SK-N-MC (cell line): ENCODE data around the gene MYO1D.

ENCODE experiments used
- DNase-seq: peaks from one replicate; pipeline ENCODE4 v3.0.0-alpha.2; 2011; ENCODE audit warnings: low read depth, low spot score
- H3K27ac ChIP-seq: fragments of 200-600 bp; sonication (generic); 2 replicates; pipeline ENCODE4 v1.5.1; 2016; ENCODE audit warnings: mixed run types
- H3K36me3 ChIP-seq: fragments of 200-600 bp; sonication (generic); 2 replicates; pipeline ENCODE4 v1.6.1; 2017; ENCODE audit warnings: antibody characterized with exemption, low read length, mixed read lengths; ENCODE audit not compliant: insufficient read depth
- H3K4me3 ChIP-seq: fragments of 200-600 bp; sonication (generic); 2 replicates; pipeline ENCODE4 v1.5.1; 2016
- H3K9ac ChIP-seq: fragments of 200-600 bp; sonication (generic); 2 replicates; pipeline ENCODE4 v1.8.0; 2017; ENCODE audit warnings: mixed run types, mixed read lengths; ENCODE audit not compliant: insufficient read length
- H3K9me3 ChIP-seq: fragments of 200-600 bp; sonication (generic); 2 replicates; pipeline ENCODE4 v1.6.1; 2017; ENCODE audit warnings: low read depth, mild to moderate bottlenecking, antibody characterized with exemption, low read length, moderate library complexity, mixed read lengths
- EZH2 ChIP-seq: fragments of 200-600 bp; sonication (generic); IDR thresholded peaks from one replicate; pipeline ENCODE4 v1.6.1; 2017; ENCODE audit warnings: antibody characterized with exemption
- FOXP2 ChIP-seq: optimal IDR thresholded peaks from 2 replicates; pipeline ENCODE3; 2011; ENCODE audit warnings: mild to moderate bottlenecking, moderate library complexity; ENCODE audit not compliant: insufficient read depth; ENCODE audit errors: extremely low read length, control extremely low read depth
- POLR2AphosphoS5 ChIP-seq: IDR thresholded peaks from 2 replicates; pipeline ENCODE4 v1.6.1; 2012; ENCODE audit warnings: mild to moderate bottlenecking, low read depth, low read length, borderline replicate concordance

The MYO1D gene

DNA sequence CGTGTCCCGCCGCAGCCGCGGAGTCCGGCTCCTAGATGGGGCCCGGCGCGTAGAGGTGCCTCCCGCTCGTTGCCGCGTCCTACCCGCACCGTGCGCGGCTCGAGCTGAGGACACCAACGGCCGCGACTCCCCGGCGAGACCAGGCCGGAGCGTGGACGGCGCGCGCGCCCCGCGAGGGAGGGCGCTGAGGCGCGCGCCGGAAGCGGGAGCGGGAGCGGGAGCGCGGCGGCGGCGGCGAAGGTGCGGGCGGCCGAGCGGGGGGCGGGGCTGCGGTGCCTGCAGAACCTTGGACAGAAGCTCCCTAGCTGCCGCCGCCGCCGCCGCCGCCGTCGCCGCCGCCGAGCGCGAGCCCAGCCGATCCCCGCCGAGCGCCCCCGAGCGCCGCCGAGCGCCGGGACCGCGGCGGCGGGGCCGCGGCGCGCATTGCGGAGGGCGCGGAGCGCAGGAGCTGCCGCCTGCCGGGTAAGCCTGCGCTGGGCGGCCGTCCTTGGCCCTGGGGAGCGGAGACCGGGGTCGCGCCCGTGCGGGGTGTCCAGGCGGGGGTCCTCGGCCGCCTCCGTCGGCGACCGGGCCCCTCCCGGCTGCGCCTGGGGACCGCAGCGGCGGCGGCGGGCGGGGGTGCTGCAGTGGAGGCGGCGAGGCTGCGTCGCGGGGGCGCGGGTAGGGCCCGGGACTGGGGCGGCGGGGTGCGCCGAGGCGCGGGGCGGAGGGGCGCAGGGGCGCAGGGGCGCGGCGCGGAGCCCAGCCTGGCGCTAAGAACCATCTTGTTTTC lies 390.0 kb downstream of the MYO1D start, which contains the start of gene CDK5R1:
Gene CDK5R1 (plus strand): TSS at position 293 of the 772 bp plus-strand sequence. CDS start 628 bp downstream, outside the sequence.
- no peaks in the 10 kb centered on the region for H3K9me3 ChIP-seq
- peak within 1 kb of the TSS; percentile 73 for H3K27ac ChIP-seq
- TF ChIP-seq EZH2: no peak
- no peak; the same call in 1 of the 2 replicates for TF ChIP-seq POLR2AphosphoS5
- no peak for TF ChIP-seq FOXP2
- no peak for DNase-seq
- peak within 1 kb of the TSS; percentile 90 for H3K4me3 ChIP-seq
- H3K36me3 ChIP-seq: peaks cover 38% of the 10 kb centered on the region
- peak within 1 kb of the TSS; percentile 81 for H3K9ac ChIP-seq

- peak; percentile 42; the same call in 1 of the 2 replicates for TF ChIP-seq POLR2AphosphoS5
- no peak for TF ChIP-seq FOXP2
- DNase-seq: no peak
- Histone ChIP-seq H3K4me3 (peak overlapping the region; percentile 75), H3K9ac (peak overlapping the region; percentile 76), H3K27ac (peak overlapping the region; percentile 73), H3K9me3 (no peaks in the 10 kb centered on the region), H3K36me3 (peaks cover 44% of the 10 kb centered on the region)
Observed at GRCh38 chr17:32486111-32486700, 390.7 kb downstream of the MYO1D start.

GRCh38 chr17:32485261-32486110 lies 391.4 kb downstream of the MYO1D start:
- TF ChIP-seq POLR2AphosphoS5: peak; percentile 14; the same call in 1 of the 2 replicates
- no peak for TF ChIP-seq EZH2
- TF ChIP-seq FOXP2: no peak
- peaks cover 51% of the 10 kb centered on the region for H3K36me3 ChIP-seq
- DNase-seq: no peak
- peak overlapping the region; percentile 66; the same call in 1 of the 2 replicates for H3K4me3 ChIP-seq
- no peaks in the 10 kb centered on the region for H3K9me3 ChIP-seq
- H3K27ac ChIP-seq: peak overlapping the region; percentile 73
- H3K9ac ChIP-seq: peak overlapping the region; percentile 76

DNA sequence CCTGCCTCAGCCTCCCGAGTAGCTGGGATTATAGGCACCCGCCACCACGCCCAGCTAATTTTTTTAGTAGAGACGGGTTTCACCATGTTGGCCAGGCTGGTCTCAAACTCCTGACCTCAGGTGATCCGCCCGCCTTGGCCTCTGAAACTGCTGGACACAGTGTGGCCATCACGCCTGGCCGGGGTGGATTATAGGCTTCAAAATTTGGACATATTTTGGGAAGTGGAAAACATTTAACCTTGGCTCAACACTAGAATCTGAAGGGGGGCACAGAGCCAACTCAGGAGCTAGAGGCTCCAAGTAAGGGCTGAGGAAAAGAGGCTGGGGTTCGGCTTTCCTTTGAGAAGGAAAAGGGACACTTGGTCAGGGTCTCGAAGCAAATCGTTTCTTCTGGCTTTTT lies 392.3 kb downstream of the MYO1D start:
- no peak for DNase-seq
- H3K4me3 ChIP-seq: no peak overlapping the region
- H3K9me3 ChIP-seq: no peaks in the 10 kb centered on the region
- H3K36me3 ChIP-seq: peaks cover 51% of the 10 kb centered on the region
- TF ChIP-seq EZH2 (no peak), POLR2AphosphoS5 (no peak), FOXP2 (no peak)
- no peak overlapping the region for H3K9ac ChIP-seq
- H3K27ac ChIP-seq: no peak overlapping the region

DNA sequence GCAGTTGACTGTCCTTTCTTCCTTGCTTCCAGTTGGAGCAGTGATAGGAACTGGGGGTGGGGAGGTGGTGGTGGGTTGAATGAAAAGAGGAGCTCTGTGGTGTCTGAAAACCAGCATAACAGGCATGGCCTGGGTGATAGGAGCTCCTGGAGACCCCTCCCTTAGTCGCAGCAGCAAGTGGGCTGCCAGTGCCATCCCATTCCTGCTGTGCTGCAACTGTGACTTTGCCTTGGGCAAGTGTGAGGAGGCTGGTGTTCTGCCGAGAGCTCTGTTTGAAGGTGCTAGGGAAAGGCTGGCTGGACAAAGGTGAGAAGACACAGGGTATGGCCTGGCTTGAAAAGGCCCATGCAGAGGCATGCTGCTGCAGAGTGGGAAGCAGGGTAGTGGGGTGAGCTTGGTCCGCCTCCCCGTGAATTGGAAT lies 392.9 kb downstream of the MYO1D start:
- no peak for DNase-seq
- Histone ChIP-seq H3K9ac (no peak overlapping the region), H3K36me3 (peaks cover 51% of the 10 kb centered on the region), H3K27ac (peak overlapping the region; percentile 48), H3K4me3 (no peak overlapping the region), H3K9me3 (no peaks in the 10 kb centered on the region)
- TF ChIP-seq POLR2AphosphoS5 (0 out of 2 replicates have a peak, but pooled peaks have one; percentile 11), FOXP2 (no peak)

DNA sequence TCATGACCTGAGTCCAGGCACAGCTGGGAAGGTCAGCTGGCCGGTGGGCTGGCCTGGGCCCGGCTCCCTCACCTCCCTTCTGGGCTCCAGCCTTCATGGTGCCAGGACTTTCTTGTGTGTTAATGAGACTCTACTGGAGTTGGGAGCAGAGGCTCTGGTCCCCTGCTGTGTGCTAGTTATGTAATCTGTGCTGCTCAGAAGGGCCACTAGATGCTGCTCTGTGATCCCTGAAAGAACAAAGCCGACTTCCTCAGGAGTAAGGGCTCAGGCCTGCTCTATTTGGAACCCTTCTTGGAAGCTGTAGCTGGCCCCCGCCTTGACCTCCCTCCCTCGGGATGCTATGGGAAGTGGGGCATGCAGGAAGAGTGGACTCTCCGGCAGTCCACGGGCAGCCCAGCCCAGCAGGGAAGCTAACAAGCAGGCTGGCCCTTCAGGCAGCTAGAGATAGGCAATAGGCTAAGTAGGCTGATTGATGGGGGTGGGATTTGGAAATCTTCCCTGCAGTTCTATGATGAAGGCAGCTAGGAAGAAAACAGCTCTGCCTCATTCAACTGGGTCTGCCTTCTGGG lies 393.4 kb downstream of the MYO1D start:
- no peaks in the 10 kb centered on the region for H3K9me3 ChIP-seq
- H3K36me3 ChIP-seq: peaks cover 51% of the 10 kb centered on the region
- peak overlapping the region; percentile 48 for H3K27ac ChIP-seq
- peak; percentile 61 for DNase-seq
- H3K4me3 ChIP-seq: no peak overlapping the region
- TF ChIP-seq POLR2AphosphoS5: peak; percentile 29; the same call in 1 of the 2 replicates
- TF ChIP-seq EZH2: no peak
- H3K9ac ChIP-seq: no peak overlapping the region

- H3K27ac ChIP-seq: peak overlapping the region; percentile 78
- no peak for DNase-seq
- peaks cover 51% of the 10 kb centered on the region for H3K36me3 ChIP-seq
- no peak overlapping the region for H3K9ac ChIP-seq
- TF ChIP-seq EZH2 (no peak), FOXP2 (no peak), POLR2AphosphoS5 (no peak)
- H3K4me3 ChIP-seq: no peak overlapping the region
- H3K9me3 ChIP-seq: no peaks in the 10 kb centered on the region
Observed at GRCh38 chr17:32482568-32483320, 394.2 kb downstream of the MYO1D start.

DNA sequence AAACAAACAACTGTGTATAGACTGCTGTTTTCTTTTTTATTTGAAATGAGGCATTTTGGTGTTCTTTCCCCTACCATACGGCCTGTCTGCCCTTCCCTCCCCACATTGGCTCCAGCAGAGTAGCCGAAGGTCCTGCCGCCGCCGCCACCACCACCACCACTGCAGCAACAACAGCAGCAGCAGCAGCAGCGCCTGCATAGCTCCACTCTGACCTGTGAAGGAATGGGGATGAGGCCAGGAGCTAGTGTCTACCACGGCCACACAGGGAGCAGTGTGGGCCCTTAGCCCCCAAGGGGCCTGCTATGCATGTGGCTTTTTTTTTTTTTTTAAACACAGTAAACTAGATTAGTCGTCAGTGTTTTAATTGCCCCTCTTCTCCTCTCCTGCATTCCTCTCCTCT lies 395.7 kb downstream of the MYO1D start:
- Histone ChIP-seq H3K27ac (peak overlapping the region; percentile 78), H3K9ac (no peak overlapping the region), H3K9me3 (no peaks in the 10 kb centered on the region), H3K36me3 (peaks cover 64% of the 10 kb centered on the region), H3K4me3 (no peak overlapping the region)
- TF ChIP-seq POLR2AphosphoS5 (no peak), EZH2 (no peak), FOXP2 (no peak)
- DNase-seq: no peak
